Activated CD8-positive, alpha-beta memory T cell treated with anti-CD3 and anti-CD28 coated beads for 4 hours (primary cell): Measurements from ENCODE around the gene SRSF3.

Source experiments
- DNase-seq, 2 donors: peaks; one replicate each; pipeline ENCODE4 v3.0.0-alpha.2; 2020; ENCODE audit warnings: low read depth in 2 of 2

SRSF3 gene

DNA sequence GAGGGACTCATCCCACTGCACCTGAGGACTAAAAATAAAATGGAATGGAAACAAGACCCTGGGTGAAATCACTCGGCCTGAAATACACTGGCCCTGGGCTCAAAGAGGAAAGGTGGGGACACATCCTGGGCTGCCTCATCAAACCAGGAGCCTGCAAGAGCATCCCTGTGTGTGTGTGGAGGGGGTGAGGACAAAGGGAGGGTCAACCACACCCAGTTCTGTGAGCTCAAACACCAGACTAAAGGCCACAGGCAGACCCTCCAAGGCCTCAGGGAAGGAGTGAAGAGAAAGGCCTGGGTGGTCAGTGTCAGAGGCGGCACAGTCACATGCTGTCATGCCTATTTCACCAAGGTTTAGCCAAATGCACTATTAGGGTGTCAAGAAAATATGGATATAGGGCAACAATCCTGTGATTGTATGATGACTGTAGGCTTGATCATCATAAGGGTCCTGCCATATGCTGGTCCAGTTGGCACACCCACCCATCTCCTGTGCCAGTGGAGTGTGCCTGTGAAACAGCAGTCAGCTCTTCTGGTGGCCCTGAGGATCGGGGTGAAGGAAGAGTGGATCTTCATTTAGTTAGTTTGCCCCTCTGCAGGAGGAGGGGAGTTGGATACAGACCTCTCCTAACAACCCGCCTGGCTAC lies 28.9 kb downstream of the SRSF3 start:
- DNase-seq = no peak

GRCh38 chr6:36623547-36624459 lies 29.6 kb downstream of the SRSF3 start:
- peak; percentile 44 to 57 for DNase-seq

DNA sequence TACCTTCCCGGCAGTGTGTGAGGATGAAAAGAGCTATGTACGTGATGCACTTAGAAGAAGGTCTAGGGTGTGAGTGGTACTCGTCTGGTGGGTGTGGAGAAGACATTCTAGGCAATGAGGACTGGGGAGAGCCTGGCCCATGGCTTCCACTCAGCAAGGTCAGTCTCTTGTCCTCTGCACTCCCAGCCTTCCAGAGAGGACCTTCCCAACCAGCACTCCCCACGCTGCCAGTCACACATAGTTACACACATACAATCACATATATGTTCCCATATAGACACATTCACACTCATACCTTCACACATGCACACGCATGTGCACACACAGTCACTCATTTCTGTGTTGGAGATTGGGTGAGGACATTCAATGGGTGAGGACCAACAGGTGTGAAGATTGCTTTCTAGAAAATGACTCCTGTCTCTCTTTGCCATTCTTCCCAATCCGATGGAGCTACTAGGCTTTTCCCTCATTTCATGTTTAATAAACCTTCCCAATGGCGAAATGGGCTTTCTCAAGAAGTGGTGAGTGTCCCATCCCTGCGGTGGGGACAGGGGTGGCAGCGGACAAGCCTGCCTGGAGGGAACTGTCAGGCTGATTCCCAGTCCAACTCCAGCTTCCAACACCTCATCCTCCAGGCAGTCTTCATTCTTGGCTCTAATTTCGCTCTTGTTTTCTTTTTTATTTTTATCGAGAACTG lies 30.4 kb downstream of the SRSF3 start:
- DNase-seq = no peak

- no peak for DNase-seq
Observed at GRCh38 chr6:36625158-36625919, 31.2 kb downstream of the SRSF3 start.

GRCh38 chr6:36626636-36627035 lies 32.5 kb downstream of the SRSF3 start:
- no peak for DNase-seq

DNA sequence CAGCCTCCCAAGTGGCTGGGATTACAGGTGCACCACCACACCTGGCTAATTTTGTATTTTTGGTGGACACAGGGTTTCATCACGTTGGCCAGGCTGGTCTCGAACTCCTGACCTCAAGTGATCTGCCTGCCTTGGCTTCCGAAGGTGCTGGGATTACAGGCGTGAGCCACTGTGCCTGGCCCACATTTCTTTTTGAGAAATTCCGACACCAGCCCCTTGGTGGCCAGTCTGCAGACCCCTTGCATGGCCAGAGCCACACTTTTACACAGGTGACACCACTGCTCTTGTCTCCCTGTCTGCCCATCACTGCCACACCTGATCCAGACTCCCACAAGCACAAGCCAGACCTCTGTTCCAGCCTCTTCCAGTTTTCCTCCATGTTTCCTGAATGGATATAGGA lies 33.0 kb downstream of the SRSF3 start:
- no peak for DNase-seq

DNA sequence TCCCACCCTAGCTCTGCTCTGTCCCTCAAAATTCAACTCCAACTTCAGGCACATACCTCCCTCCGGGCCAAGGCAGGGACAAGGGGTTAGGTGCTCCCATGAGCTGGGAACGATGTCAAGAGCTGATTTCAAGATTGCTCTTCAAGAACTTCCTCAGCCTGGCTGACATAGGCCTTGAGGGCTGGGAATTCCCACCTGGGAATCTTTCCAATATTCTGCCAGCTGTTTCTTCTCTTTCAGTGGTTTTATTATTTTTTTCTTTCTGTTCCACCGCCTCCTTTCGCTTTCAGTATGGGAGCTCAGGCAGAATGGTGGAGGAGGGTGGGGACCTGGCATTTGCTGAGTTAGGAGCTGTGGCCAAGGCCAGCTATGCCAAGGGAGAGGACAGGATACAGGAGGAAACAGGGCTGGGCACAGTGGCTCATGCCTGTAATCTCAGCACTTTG lies 33.7 kb downstream of the SRSF3 start:
- no peak for DNase-seq

GRCh38 chr6:36629784-36630183 lies 35.6 kb downstream of the SRSF3 start:
- no peak for DNase-seq

DNA sequence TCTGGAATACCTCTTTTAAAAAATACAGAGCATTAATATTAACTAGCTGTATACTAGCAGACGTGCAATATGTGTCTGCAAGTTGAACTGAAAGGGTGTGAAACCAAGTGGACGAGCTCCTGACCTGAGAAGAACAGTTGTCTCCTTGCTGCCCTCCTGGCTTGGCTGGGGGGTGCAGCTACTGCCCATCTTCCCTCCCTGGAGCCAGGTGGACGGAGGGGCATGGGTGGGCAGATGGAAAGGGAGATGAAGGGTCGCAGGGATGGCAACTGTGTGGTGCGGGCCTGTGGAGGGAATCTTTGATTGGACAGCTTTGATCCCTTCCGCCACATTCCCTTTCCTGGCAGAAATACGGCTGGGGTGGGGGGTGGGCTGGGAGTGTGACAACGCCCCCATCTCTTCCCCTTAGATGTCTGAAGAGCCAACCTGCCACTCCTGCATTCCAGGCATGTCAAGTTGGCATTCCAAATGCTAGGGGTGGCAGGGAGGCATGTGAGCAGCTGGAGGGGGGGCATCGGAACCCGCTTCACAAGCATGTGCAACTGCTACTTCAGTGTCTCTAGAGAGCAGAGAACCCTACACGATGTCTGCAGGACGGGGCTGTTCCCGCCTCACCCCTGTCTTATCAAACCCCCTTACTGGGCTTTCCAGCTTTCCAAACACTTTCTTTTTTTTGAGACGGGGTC lies 37.3 kb downstream of the SRSF3 start:
- DNase-seq = no peak

DNA sequence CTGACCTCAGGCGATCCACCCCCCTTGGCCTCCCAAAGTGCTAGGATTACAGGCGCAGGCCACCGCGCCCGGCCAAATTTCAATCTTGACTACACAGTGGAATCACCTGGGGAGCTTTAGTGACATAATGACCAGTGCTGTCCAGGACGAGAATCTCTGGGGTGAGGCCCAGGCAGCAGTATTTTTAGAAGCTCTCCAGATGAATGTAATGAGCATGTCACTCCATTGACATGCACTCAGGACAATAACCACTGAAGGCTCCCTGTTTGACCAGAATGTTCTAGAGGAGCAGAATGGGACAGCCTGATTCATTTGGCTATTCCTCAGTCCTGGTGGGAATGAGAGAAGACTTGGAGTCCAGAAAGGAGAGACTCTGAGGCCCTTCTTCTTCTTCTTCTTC lies 39.2 kb downstream of the SRSF3 start:
- no peak for DNase-seq

GRCh38 chr6:36633915-36634314 lies 39.8 kb downstream of the SRSF3 start:
- DNase-seq = no peak

- DNase-seq = no peak
Observed at GRCh38 chr6:36634317-36635108, 40.4 kb downstream of the SRSF3 start.

- DNase-seq = no peak
Observed at GRCh38 chr6:36636283-36636682, 42.1 kb downstream of the SRSF3 start.

- no peak for DNase-seq
Observed at GRCh38 chr6:36636687-36637418, 42.7 kb downstream of the SRSF3 start.

GRCh38 chr6:36638579-36638978 lies 44.4 kb downstream of the SRSF3 start:
- DNase-seq = no peak

- DNase-seq = no peak
Observed at GRCh38 chr6:36639171-36639808, 45.1 kb downstream of the SRSF3 start.

GRCh38 chr6:36641543-36641942 lies 47.4 kb downstream of the SRSF3 start:
- no peak for DNase-seq

GRCh38 chr6:36642913-36643817 lies 49.0 kb downstream of the SRSF3 start:
- no peak for DNase-seq
